HG02571 (cell line): ENCODE data around the gene SALL3.

Experiments
- ATAC-seq: cut with Tn5 transposase; IDR thresholded peaks from one replicate; pipeline ENCODE4 v1.9.1; 2021; ENCODE audit warnings: mild to moderate bottlenecking, moderate library complexity; ENCODE audit not compliant: unreplicated experiment

The SALL3 gene

DNA sequence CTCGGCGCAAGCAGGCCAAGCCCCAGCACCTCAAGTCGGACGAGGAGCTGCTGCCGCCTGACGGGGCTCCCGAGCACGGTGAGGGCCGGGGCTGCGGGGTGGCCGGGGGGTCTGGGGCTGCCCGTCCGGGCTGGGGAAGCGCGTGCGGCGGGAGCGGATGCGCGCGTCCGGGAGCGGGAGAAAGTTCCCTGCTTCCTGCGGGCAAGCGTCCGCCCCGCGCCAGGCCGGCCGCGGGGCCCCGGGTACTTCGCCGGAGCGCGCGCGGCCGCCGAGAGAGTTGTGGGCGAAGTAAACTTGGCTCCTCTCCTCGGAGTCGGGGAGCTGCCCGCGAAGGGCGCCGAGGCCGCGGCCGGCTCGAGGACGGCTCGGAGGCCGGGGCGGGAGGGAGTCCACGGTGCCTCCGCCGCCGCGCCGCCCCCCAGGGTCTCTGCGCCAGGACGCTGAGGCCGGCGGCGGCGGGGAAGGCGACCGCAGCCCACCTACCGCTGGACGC lies 707 bp downstream of the SALL3 start:
- no peak for ATAC-seq

DNA sequence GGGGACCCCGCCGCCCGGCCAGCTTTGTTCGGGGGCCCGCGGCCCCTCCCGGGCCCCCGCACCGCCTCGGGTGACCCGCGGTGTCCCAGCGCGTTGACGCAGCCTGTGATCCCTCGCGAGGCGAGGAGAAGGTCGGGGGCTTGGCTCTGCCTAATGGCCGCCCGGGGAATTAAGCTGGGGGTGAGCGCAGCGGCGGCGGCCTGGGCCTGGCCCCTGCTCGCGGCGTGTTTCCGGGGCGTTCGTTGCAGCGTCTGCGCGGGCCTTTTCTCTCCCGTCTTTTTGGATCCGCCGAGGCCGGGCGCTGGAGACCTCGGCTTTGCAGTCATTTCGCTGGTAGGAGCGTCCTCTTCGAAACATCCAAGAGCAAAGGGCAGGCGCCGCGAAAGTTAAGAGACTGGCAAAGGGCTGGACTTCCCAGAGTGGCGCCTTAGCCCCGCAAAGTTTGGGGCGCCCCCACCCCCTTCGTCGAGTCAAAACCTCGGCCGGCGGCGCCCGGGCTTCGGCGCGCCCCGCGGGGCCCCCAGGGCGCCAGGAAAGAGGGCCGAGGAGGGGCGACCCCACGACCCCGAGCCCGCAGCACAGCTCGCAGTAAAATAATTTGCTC lies 1.3 kb downstream of the SALL3 start:
- no peak for ATAC-seq

DNA sequence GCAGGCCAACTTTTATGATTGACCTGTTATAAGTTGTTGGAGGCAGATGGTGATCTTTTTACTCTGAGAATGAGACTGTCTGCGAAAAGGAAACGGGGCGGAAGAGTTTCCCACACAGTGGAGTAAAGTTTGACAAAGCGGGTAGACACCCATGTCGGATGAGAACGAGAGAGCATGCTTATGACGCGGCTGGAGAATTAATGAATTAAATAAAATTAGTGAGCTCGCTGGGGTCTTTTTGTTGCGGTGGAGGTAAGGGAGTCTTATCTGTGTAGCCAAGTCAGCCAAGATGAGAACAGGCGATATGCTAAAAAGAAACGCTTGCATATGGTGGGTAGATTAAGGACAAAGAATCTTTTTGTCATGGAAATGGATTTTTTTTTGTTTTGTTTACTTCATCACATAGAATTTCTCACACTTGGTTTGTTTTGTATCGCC lies 1.8 kb downstream of the SALL3 start:
- no peak for ATAC-seq

DNA sequence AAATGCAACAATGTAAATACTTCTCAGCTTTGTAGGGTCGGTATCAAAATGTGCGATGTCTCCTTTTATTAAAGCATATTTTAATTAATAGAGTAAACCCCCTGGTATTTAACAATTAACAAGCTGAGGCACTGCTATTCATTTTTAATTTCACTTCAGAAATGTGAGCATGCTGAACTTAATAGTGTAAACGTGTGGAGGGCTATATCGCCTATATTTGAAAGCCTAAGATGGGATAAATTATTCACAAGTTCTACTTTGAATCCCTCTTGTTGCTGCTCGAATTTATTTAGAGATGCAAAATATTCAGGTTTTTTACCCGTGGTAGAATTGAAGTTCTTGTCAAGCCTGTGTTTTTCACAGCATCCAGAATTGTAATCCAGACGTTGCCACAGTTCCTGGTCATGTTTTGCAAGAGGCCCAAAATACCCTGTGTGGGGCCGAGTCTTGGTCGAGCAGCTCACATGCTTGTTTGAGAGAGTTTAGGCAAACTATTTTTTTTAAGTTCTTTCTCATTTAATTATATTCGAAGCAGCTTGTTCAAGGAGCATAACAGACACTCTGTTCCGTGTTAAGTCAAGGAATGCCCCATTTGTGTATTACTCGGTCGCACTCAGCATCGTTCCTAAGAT lies 2.5 kb downstream of the SALL3 start:
- ATAC-seq: no peak

DNA sequence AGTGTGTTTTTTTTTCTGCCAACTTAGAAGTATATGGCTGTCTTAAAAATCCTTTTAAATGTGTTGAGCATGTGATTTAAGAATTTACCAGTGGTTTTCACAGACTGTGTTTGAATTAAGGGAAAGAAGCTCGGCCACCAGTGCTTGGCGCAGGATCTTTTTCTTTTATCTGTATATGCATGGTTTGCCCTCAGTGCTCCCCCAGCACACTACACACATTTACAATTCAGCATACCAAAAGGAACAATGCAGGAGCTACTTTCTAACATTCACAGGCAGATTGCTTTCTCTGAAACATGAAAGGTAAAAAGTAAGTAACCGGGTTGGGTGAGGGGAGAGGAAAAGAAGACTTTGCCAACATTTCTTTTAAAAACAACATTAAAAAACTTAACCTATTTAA lies 3.9 kb downstream of the SALL3 start:
- no peak for ATAC-seq

DNA sequence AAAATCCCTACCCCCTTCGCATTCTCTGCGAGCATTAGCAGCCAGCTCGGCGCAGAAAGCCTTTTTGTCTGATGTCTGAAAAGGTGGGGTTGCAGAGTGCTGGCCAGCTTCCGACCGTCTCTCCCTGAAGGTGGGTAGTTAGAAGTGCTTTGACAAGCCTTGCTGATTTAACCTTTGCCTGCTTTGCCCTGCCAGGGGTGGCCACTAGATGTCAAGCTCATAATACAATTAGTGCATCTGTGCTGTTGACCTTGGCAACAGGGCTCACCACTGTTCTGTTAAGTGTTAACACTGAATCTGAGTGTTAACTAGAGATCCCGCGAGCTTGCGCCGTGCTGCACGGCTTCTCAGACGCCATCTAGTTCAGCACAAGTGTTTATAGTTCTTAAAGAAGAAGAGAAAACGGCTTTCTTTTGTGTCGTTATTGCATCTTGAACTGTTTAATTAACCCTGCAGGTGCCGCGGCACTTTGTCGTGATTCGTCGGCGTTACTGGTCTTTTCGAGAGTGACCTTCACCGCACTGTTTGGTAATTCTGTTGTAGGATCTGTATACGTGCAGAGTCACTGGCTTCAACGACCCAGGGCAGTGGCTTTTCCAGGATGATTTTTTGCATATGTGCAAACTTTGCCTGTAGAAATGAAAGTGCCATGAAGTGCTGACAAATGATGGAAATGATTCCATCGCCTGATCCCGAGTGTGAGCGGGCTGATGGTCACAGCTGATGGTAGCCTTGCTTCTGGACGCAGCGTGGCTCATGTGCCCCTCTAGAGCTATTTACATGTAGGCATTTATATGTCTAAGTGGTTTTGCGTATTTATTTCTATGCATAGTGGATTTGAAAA lies 5.5 kb downstream of the SALL3 start:
- no peak for ATAC-seq

DNA sequence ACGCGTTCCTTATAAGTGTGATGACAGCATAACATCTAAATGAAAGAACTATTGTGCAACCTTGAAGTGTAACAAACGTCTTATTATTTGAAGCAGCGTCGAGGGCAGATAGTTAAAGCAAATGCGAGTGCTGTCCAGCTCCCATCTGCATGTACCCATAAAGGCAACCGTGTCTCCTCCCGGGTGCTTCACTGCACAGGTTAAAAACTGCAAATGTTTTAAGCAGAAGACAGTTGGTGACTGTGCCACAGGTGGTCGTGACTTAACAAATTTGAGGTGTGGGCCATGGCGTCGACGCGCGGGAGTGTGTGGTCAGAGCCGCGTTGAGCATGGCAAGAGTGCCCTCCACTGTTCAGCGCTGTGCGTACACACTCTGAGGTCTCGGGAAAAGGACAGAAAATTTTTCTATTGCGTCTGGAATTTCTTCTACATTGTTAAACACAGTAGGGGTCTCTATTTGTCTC lies 6.4 kb downstream of the SALL3 start:
- ATAC-seq: no peak

DNA sequence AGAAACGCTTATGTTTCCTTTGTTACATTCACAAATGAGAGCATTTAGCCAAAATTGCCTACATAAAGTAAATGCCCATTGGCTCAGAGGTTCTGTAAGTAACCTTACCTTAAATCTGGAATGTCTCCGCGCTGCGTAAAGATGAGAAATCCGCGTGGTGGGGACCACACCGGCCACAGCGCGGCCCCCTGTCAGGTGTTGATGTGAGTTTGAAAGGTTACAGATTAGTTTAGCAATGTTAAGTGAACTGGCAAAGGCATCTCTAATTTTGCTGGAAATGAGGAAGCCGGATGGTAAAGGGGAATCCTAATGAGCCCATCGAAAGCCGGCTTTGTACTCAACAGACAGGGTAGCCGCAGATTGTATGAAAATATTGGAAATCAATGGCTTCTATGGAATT lies 11.8 kb downstream of the SALL3 start:
- no peak for ATAC-seq

DNA sequence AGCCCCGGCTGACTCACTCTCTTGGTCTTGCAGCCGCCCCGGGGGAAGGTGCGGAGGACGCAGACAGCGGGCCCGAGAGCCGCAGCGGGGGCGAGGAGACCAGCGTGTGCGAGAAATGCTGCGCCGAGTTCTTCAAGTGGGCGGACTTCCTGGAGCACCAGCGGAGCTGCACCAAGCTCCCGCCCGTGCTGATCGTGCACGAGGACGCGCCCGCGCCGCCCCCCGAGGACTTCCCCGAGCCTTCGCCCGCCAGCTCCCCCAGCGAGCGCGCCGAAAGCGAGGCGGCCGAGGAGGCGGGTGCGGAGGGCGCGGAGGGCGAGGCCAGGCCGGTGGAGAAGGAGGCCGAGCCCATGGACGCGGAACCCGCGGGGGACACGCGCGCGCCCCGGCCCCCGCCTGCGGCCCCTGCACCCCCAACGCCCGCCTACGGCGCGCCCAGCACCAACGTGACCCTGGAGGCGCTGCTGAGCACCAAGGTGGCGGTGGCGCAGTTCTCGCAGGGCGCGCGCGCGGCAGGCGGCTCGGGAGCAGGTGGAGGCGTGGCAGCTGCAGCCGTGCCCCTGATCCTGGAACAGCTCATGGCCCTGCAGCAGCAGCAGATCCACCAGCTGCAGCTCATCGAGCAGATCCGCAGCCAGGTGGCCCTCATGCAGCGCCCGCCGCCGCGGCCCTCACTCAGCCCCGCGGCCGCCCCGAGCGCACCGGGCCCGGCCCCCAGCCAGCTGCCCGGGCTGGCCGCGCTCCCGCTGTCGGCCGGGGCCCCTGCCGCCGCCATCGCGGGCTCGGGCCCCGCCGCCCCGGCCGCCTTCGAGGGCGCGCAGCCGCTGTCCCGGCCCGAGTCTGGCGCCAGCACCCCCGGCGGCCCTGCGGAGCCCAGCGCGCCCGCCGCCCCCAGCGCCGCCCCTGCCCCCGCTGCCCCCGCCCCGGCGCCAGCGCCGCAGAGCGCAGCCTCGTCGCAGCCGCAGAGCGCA lies 12.7 kb downstream of the SALL3 start:
- no peak for ATAC-seq

DNA sequence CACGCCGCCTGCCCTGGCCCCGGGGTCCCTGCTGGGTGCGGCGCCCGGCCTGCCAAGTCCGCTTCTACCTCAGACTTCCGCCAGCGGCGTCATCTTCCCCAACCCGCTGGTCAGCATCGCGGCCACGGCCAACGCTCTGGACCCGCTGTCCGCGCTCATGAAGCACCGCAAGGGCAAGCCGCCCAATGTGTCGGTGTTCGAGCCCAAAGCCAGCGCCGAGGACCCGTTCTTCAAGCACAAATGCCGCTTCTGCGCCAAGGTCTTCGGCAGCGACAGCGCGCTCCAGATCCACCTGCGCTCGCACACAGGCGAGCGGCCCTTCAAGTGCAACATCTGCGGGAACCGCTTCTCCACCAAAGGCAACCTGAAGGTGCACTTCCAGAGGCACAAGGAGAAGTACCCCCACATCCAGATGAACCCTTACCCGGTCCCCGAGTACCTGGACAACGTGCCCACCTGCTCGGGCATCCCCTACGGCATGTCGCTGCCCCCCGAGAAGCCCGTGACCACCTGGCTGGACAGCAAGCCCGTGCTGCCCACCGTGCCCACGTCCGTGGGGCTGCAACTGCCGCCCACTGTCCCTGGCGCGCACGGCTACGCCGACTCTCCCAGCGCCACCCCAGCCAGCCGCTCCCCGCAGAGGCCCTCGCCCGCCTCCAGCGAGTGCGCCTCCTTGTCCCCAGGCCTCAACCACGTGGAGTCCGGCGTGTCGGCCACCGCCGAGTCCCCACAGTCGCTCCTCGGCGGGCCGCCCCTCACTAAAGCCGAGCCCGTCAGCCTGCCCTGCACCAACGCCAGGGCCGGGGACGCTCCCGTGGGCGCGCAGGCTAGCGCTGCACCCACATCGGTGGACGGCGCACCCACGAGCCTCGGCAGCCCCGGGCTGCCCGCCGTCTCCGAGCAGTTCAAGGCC lies 13.7 kb downstream of the SALL3 start:
- no peak for ATAC-seq

DNA sequence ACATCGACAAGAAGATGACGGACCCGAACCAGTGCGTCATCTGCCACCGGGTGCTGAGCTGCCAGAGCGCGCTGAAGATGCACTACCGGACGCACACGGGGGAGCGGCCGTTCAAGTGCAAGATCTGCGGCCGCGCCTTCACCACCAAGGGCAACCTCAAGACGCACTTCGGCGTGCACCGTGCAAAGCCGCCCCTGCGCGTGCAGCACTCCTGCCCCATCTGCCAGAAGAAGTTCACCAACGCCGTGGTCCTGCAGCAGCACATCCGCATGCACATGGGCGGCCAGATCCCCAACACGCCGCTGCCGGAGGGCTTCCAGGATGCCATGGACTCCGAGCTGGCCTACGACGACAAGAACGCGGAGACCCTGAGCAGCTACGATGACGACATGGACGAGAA lies 14.4 kb downstream of the SALL3 start:
- ATAC-seq: no peak

DNA sequence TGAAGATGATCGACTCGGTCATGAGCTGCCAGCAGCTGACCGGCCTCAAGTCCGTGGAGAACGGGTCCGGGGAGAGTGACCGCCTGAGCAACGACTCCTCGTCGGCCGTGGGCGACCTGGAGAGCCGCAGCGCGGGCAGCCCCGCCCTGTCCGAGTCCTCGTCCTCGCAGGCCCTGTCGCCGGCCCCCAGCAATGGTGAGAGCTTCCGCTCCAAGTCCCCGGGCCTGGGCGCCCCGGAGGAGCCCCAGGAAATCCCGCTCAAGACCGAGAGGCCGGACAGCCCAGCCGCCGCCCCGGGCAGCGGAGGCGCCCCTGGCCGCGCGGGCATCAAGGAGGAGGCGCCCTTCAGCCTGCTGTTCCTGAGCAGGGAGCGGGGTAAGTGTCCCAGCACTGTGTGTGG lies 14.9 kb downstream of the SALL3 start:
- no peak for ATAC-seq

DNA sequence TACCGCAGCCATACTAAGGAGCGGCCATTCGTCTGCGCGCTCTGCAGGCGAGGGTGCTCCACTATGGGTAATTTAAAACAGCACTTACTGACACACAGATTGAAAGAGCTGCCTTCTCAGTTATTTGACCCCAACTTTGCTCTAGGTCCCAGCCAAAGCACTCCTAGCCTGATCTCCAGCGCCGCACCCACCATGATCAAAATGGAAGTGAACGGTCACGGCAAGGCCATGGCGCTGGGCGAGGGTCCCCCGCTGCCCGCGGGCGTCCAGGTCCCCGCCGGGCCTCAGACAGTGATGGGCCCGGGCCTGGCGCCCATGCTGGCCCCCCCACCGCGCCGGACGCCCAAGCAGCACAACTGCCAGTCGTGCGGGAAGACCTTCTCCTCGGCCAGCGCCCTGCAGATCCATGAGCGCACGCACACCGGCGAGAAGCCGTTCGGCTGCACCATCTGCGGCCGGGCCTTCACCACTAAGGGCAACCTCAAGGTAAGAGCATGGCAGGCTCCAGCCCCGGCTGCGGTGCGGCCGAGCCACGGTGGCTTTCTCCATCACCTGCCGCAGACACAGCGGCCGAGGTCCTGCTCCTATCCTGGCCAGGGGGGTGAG lies 15.5 kb downstream of the SALL3 start:
- no peak for ATAC-seq

DNA sequence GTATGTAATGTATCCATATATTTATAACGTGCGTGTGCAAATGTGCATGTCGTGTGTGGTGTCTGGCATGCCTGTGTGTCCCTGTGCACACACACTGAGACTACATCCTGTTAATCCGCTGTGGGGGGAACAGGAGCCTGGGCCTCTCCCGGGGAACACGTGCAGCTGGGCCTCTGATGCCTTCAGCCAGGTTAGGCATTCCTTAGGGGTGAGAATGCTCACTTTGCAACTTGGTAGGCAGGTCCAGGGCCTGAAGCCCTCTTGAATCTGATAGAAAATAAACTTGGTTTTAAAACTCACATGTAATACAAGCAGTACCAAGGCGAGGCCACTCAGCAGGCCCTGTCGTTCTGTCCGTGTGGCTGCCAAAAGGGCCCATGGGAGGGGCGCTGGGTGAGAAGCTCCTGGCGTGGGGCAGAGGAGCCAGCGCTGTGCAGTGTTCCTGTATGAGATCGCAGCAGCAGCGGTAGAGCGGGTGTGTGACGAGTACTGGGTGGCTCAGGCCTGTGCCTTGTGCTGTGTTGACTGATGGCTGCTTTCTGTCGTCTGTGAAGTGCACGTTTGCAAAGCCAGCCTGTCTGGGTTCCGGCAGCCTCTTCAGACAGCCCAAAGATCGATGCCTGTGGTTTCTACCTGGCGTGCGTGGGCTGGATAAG lies 16.2 kb downstream of the SALL3 start:
- no peak for ATAC-seq

DNA sequence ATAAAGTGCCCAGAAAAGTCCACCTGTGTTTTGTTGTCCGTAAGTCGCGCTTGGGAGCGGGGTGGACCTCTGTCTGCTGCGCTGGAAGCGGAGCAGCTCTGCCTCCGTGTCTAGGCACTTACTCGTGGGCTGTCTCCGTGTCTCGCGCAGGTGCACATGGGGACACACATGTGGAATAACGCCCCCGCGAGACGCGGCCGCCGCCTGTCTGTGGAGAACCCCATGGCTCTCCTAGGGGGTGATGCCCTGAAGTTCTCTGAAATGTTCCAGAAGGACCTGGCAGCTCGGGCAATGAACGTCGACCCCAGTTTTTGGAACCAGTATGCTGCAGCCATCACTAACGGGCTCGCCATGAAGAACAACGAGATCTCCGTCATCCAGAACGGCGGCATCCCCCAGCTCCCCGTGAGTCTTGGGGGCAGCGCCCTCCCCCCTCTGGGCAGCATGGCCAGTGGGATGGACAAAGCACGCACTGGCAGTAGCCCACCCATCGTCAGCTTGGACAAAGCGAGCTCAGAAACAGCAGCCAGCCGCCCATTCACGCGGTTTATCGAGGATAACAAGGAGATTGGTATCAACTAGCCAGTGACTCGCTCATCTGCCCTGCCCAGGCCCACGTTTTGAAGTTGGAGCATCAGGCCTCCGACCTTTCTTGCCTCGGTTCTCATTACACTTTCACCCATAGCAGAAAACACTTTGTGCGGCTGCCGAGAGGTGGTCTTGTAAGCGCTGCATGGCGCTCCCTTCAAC lies 17.3 kb downstream of the SALL3 start:
- no peak for ATAC-seq

DNA sequence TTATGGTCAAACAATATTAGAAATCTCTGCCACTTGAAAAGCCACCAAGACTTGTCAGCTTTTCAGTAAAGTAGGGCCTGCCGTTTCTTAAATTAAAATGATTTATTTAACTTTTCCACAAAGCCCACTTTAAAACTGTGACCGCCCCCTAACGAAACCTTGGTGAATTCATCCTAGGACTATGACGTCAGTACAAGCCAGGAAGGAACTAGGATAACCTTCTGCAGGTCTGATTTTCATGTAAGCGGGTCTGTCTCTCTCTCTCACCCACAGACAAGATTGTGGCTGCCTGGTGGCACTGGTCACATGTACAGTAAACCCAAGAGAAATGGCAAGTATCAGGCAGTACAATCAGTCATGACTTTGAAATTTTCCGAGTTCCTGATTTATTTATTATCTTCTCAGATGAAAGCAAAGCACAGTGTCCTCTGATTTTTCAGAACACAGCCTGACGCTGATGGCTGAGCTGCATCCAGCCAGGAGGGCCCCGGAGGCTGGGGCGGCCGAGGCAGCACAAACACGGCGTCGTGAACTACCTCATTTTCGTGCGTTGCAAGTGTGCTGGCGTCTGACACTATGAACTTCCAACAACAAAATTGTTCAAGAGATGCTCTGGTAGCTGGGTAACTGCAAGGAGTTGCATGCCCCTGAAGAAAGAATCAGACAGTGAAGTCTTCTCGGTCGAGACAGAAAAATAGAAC lies 18.9 kb downstream of the SALL3 start:
- no peak for ATAC-seq

DNA sequence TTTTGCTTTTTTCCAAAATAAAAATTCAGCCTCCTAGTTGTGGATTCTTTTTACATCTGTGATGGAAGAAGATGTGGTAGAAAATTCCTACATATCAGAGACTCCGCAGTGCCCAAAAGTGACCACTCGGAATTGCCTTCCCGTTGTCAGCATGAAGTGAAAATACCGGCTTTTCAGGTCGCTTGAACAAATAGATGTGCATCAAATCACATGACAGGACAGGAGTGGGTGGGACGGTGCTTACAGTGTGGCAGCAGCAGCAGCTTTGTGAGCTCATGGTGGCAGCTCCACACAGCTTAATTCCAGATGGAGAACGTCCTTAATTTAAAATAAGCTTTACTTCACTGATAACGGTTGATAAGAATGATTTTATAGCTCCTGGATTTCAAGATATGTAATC lies 20.3 kb downstream of the SALL3 start:
- no peak for ATAC-seq
